ENCODE data around the gene PEX11G.

PEX11G gene

DNA sequence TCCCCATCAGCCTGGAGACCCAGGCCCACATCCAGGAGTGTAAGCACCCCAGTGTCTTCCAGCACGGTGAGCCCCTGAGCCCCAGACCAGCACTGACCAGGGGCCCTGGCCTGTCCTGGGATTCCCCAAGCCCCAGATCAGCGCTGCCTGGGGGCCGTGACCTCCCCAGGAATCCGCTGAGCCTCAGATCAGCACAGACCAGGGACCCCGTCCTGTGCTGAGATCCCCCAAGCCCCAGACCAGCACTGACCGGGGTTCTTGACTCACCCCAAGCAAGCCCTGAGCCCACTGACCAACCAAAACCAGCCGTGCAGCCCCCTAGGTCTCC, 39.3 kb upstream of the PEX11G start:
- no peaks in the 10 kb centered on the region for H3K79me2 ChIP-seq (ENCODE audit: insufficient read depth, low read length)

DNA sequence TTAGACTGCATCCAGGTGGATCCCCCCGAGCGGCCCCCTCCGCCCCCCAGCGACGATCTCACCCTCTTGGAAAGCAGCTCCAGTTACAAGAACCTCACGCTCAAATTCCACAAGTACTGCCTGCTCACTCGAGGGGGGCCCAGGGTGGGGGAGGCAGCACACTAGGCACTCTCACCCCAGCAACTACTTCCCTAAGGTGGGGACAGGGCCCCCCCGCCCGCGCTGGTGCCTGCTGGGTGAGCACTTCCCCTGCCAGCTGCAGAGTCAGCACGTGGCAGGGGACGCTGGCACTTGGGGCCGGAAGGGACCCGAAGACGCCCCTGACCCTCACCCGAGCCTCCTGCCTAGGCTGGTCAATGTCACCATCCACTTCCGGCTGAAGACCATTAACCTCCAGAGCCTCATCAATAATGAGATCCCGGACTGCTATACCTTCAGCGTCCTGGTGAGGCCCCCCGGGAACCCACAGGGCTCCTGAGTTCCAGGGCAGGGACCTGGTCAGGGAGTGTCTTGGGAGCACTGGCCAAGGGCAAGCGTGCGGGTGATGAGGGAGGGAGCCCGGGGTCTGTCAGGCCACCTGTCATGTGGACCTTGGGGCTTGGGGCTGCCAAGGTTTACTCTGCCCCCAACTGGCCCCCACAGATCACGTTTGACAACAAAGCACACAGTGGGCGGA, 38.8 kb upstream of the PEX11G start:
- H4K20me1 ChIP-seq (ENCODE audit: insufficient read depth, low read length, poor library complexity, severe bottlenecking): no peaks in the 10 kb centered on the region
- H3K4me3 ChIP-seq (ENCODE audit: low read length, poor library complexity, severe bottlenecking): no peak overlapping the region
- no peaks in the 10 kb centered on the region for H3K79me2 ChIP-seq (ENCODE audit: insufficient read depth, low read length)
- H3K36me3 ChIP-seq (ENCODE audit: insufficient read depth, low read length): no peaks in the 10 kb centered on the region
- H3K9me2 ChIP-seq (replicated peaks; ENCODE audit: low read depth, low read length): no peaks in the 10 kb centered on the region
- no peak overlapping the region for H3K9ac ChIP-seq (ENCODE audit: low read depth, low read length, poor library complexity, severe bottlenecking)
- no peak overlapping the region for H3K4me2 ChIP-seq (ENCODE audit: low read depth, low read length, poor library complexity, severe bottlenecking)
- H3K9me3 ChIP-seq (ENCODE audit: insufficient read depth, low read depth, low read length): no peaks in the 10 kb centered on the region
- H2AFZ ChIP-seq (ENCODE audit: low read length): no peak overlapping the region
- H3K4me1 ChIP-seq (ENCODE audit: insufficient read depth, low read length, poor library complexity, severe bottlenecking): peaks cover 5% of the 10 kb centered on the region
- H3K27me3 ChIP-seq (ENCODE audit: insufficient read depth, low read length, poor library complexity, severe bottlenecking): no peaks in the 10 kb centered on the region
- TF ChIP-seq CTCF (conservative IDR thresholded peaks at IDR 0.05; ENCODE audit: low read length): no peak
- no peak for TF ChIP-seq EZH2phosphoT487 (IDR thresholded peaks at IDR 0.05; ENCODE audit: borderline replicate concordance)
- no peaks in the 10 kb centered on the region for H3F3A ChIP-seq (ENCODE audit: low read depth)

More for the DNA sequence above, 39.3 kb upstream of the PEX11G start:
- no peaks in the 10 kb centered on the region for H4K20me1 ChIP-seq (ENCODE audit: insufficient read depth, low read length, poor library complexity, severe bottlenecking)
- no peaks in the 10 kb centered on the region for H3K36me3 ChIP-seq (ENCODE audit: insufficient read depth, low read length)
- no peaks in the 10 kb centered on the region for H3F3A ChIP-seq (ENCODE audit: low read depth)
- H3K27me3 ChIP-seq (ENCODE audit: insufficient read depth, low read length, poor library complexity, severe bottlenecking): no peaks in the 10 kb centered on the region
- no peak overlapping the region for H3K4me3 ChIP-seq (ENCODE audit: low read length, poor library complexity, severe bottlenecking)
- H3K9me2 ChIP-seq (replicated peaks; ENCODE audit: low read depth, low read length): no peaks in the 10 kb centered on the region
- no peak overlapping the region for H2AFZ ChIP-seq (ENCODE audit: low read length)
- TF ChIP-seq CTCF (conservative IDR thresholded peaks at IDR 0.05; ENCODE audit: low read length): no peak
- TF ChIP-seq EZH2phosphoT487 (IDR thresholded peaks at IDR 0.05; ENCODE audit: borderline replicate concordance): no peak
- no peak overlapping the region for H3K4me2 ChIP-seq (ENCODE audit: low read depth, low read length, poor library complexity, severe bottlenecking)
- no peaks in the 10 kb centered on the region for H3K9me3 ChIP-seq (ENCODE audit: insufficient read depth, low read depth, low read length)
- H3K4me1 ChIP-seq (ENCODE audit: insufficient read depth, low read length, poor library complexity, severe bottlenecking): peaks cover 4% of the 10 kb centered on the region
- no peak overlapping the region for H3K9ac ChIP-seq (ENCODE audit: low read depth, low read length, poor library complexity, severe bottlenecking)

GRCh38 chr19:7526059-7526929, 37.5 kb upstream of the PEX11G start:
- H2AFZ ChIP-seq (ENCODE audit: low read length): no peak overlapping the region

More at GRCh38 chr19:7526059-7526929, 37.5 kb upstream of the PEX11G start:
- Histone ChIP-seq H3K27me3 (ENCODE audit: insufficient read depth, low read length, poor library complexity, severe bottlenecking) (no peaks in the 10 kb centered on the region), H3K9me3 (ENCODE audit: insufficient read depth, low read depth, low read length) (no peaks in the 10 kb centered on the region), H3K4me3 (ENCODE audit: low read length, poor library complexity, severe bottlenecking) (no peak overlapping the region), H3K4me1 (ENCODE audit: insufficient read depth, low read length, poor library complexity, severe bottlenecking) (peaks cover 10% of the 10 kb centered on the region), H3K79me2 (ENCODE audit: insufficient read depth, low read length) (no peaks in the 10 kb centered on the region), H3K9ac (ENCODE audit: low read depth, low read length, poor library complexity, severe bottlenecking) (no peak overlapping the region), H3F3A (ENCODE audit: low read depth) (no peaks in the 10 kb centered on the region), H3K4me2 (ENCODE audit: low read depth, low read length, poor library complexity, severe bottlenecking) (no peak overlapping the region), H3K9me2 (replicated peaks; ENCODE audit: low read depth, low read length) (no peaks in the 10 kb centered on the region), H3K36me3 (ENCODE audit: insufficient read depth, low read length) (no peaks in the 10 kb centered on the region), H4K20me1 (ENCODE audit: insufficient read depth, low read length, poor library complexity, severe bottlenecking) (no peaks in the 10 kb centered on the region)
- TF ChIP-seq CTCF (conservative IDR thresholded peaks at IDR 0.05; ENCODE audit: low read length): no peak
- TF ChIP-seq EZH2phosphoT487 (IDR thresholded peaks at IDR 0.05; ENCODE audit: borderline replicate concordance): no peak
